ENCODE results near the gene NBEA.

GRCh38 chr13:35534343-35534742, 592.3 kb downstream of the NBEA start:
- no peak for TF ChIP-seq EZH2phosphoT487 (IDR thresholded peaks at IDR 0.05; ENCODE audit: low read depth, severe bottlenecking, unreplicated experiment)
- TF ChIP-seq CTCF (IDR thresholded peaks at IDR 0.05; ENCODE audit: poor library complexity) = no peak

All from hepatocyte (in vitro differentiated cells).